ENCODE results near the gene RALGAPA2.
"Not testable (repeated sequence)": the region's sequence is repeated elsewhere in the genome, so short reads cannot be mapped to it uniquely, and the experiment has no call there.

RALGAPA2 gene

GRCh38 chr20:20549267-20549612 is 163.2 kb downstream of the RALGAPA2 start:
- no peaks in the 10 kb centered on the region for H3K9me3 Mint-ChIP-seq
- peaks cover 50% of the 10 kb centered on the region for H3K4me1 Mint-ChIP-seq
- no peak for DNase-seq
- H3K4me3 Mint-ChIP-seq, result no peak overlapping the region
- peak overlapping the region; percentile 72 for H3K27ac Mint-ChIP-seq
- peaks cover 21% of the 10 kb centered on the region for H3K36me3 Mint-ChIP-seq (ENCODE audit: low read depth)
- peak; percentile 30 for ATAC-seq
- no peaks in the 10 kb centered on the region for H3K27me3 Mint-ChIP-seq

GRCh38 chr20:20548527-20549266 is 163.7 kb downstream of the RALGAPA2 start:
- H3K4me1 Mint-ChIP-seq, result peaks cover 50% of the 10 kb centered on the region
- H3K4me3 Mint-ChIP-seq, result no peak overlapping the region
- H3K27me3 Mint-ChIP-seq, result no peaks in the 10 kb centered on the region
- DNase-seq, result no peak
- peaks cover 26% of the 10 kb centered on the region for H3K36me3 Mint-ChIP-seq (ENCODE audit: low read depth)
- ATAC-seq, result no peak
- no peaks in the 10 kb centered on the region for H3K9me3 Mint-ChIP-seq
- H3K27ac Mint-ChIP-seq, result no peak overlapping the region

GRCh38 chr20:20547876-20548266 is 164.6 kb downstream of the RALGAPA2 start:
- no peak overlapping the region for H3K27ac Mint-ChIP-seq
- no peak for DNase-seq

GRCh38 chr20:20547221-20547875 is 165.1 kb downstream of the RALGAPA2 start:
- peaks cover 30% of the 10 kb centered on the region for H3K36me3 Mint-ChIP-seq (ENCODE audit: low read depth)
- H3K9me3 Mint-ChIP-seq, result no peaks in the 10 kb centered on the region
- H3K4me1 Mint-ChIP-seq, result peaks cover 50% of the 10 kb centered on the region
- no peaks in the 10 kb centered on the region for H3K27me3 Mint-ChIP-seq
- ATAC-seq (peak; percentile 51), DNase-seq (no peak)
- H3K4me3 Mint-ChIP-seq, result no peak overlapping the region
- peak overlapping the region; percentile 6 for H3K27ac Mint-ChIP-seq

More at GRCh38 chr20:20547876-20548266, 164.6 kb downstream of the RALGAPA2 start:
- Mint-ChIP-seq H3K27me3 (no peaks in the 10 kb centered on the region), H3K9me3 (no peaks in the 10 kb centered on the region), H3K36me3 (ENCODE audit: low read depth) (peaks cover 30% of the 10 kb centered on the region), H3K4me3 (no peak overlapping the region), H3K4me1 (peaks cover 50% of the 10 kb centered on the region)
- no peak for ATAC-seq

- Mint-ChIP-seq H3K36me3 (ENCODE audit: low read depth) (peaks cover 30% of the 10 kb centered on the region), H3K4me3 (no peak overlapping the region), H3K9me3 (no peaks in the 10 kb centered on the region), H3K27ac (peak overlapping the region; percentile 71), H3K4me1 (peaks cover 49% of the 10 kb centered on the region), H3K27me3 (no peaks in the 10 kb centered on the region)
- peak; percentile 66 for ATAC-seq
- DNase-seq, result no peak
Measured at GRCh38 chr20:20546402-20546801, 166.0 kb downstream of the RALGAPA2 start.

- not testable (repeated sequence) for H3K27ac Mint-ChIP-seq, H3K27me3 Mint-ChIP-seq, H3K9me3 Mint-ChIP-seq, H3K4me3 Mint-ChIP-seq, ATAC-seq, DNase-seq
- Mint-ChIP-seq H3K4me1 (peaks cover 26% of the 10 kb centered on the region), H3K36me3 (ENCODE audit: low read depth) (peaks cover 33% of the 10 kb centered on the region)
Measured at GRCh38 chr20:20543348-20543747, 169.1 kb downstream of the RALGAPA2 start.

- H3K27me3 Mint-ChIP-seq, result no peaks in the 10 kb centered on the region
- H3K4me3 Mint-ChIP-seq, result no peak overlapping the region
- H3K4me1 Mint-ChIP-seq, result no peaks in the 10 kb centered on the region
- DNase-seq (no peak), ATAC-seq (no peak)
- H3K36me3 Mint-ChIP-seq (ENCODE audit: low read depth), result peaks cover 10% of the 10 kb centered on the region
- no peaks in the 10 kb centered on the region for H3K9me3 Mint-ChIP-seq
- no peak overlapping the region for H3K27ac Mint-ChIP-seq
Measured at GRCh38 chr20:20536240-20536933, 176.1 kb downstream of the RALGAPA2 start.

GRCh38 chr20:20535051-20535450 is 177.4 kb downstream of the RALGAPA2 start:
- H3K27ac Mint-ChIP-seq, result no peak overlapping the region
- H3K4me3 Mint-ChIP-seq, result no peak overlapping the region
- peaks cover 11% of the 10 kb centered on the region for H3K36me3 Mint-ChIP-seq (ENCODE audit: low read depth)

GRCh38 chr20:20531283-20531682 is 181.2 kb downstream of the RALGAPA2 start:
- Mint-ChIP-seq H3K27me3 (no peaks in the 10 kb centered on the region), H3K4me1 (peaks cover 19% of the 10 kb centered on the region), H3K4me3 (no peak overlapping the region), H3K36me3 (ENCODE audit: low read depth) (peaks cover 16% of the 10 kb centered on the region), H3K27ac (no peak overlapping the region), H3K9me3 (no peaks in the 10 kb centered on the region)
- DNase-seq (no peak), ATAC-seq (no peak)

More at GRCh38 chr20:20535051-20535450, 177.4 kb downstream of the RALGAPA2 start:
- no peak for ATAC-seq
- no peak for DNase-seq
- Mint-ChIP-seq H3K27me3 (no peaks in the 10 kb centered on the region), H3K9me3 (no peaks in the 10 kb centered on the region), H3K4me1 (peaks cover 4% of the 10 kb centered on the region)

GRCh38 chr20:20530428-20531151 is 181.9 kb downstream of the RALGAPA2 start:
- Mint-ChIP-seq H3K4me1 (peaks cover 19% of the 10 kb centered on the region), H3K4me3 (no peak overlapping the region), H3K36me3 (ENCODE audit: low read depth) (peaks cover 18% of the 10 kb centered on the region), H3K27me3 (no peaks in the 10 kb centered on the region), H3K9me3 (no peaks in the 10 kb centered on the region), H3K27ac (peak overlapping the region; percentile 47)
- no peak for DNase-seq
- no peak for ATAC-seq

GRCh38 chr20:20529597-20529996 is 182.8 kb downstream of the RALGAPA2 start:
- peak; percentile 53 for ATAC-seq
- H3K27ac Mint-ChIP-seq, result peak overlapping the region; percentile 47
- H3K9me3 Mint-ChIP-seq, result no peaks in the 10 kb centered on the region
- peaks cover 14% of the 10 kb centered on the region for H3K36me3 Mint-ChIP-seq (ENCODE audit: low read depth)
- no peak overlapping the region for H3K4me3 Mint-ChIP-seq
- no peak for DNase-seq
- H3K27me3 Mint-ChIP-seq, result no peaks in the 10 kb centered on the region
- peaks cover 23% of the 10 kb centered on the region for H3K4me1 Mint-ChIP-seq

GRCh38 chr20:20528861-20529260 is 183.6 kb downstream of the RALGAPA2 start:
- peaks cover 17% of the 10 kb centered on the region for H3K36me3 Mint-ChIP-seq (ENCODE audit: low read depth)

GRCh38 chr20:20527661-20528060 is 184.8 kb downstream of the RALGAPA2 start:
- H3K36me3 Mint-ChIP-seq (ENCODE audit: low read depth), result peaks cover 17% of the 10 kb centered on the region
- H3K27me3 Mint-ChIP-seq, result no peaks in the 10 kb centered on the region
- no peak for DNase-seq
- peak overlapping the region; percentile 83 for H3K27ac Mint-ChIP-seq
- peaks cover 23% of the 10 kb centered on the region for H3K4me1 Mint-ChIP-seq
- H3K9me3 Mint-ChIP-seq, result no peaks in the 10 kb centered on the region
- H3K4me3 Mint-ChIP-seq, result peak overlapping the region; percentile 8
- peak; percentile 16 for ATAC-seq

More at GRCh38 chr20:20528861-20529260, 183.6 kb downstream of the RALGAPA2 start:
- Mint-ChIP-seq H3K9me3 (no peaks in the 10 kb centered on the region), H3K4me1 (peaks cover 23% of the 10 kb centered on the region), H3K4me3 (no peak overlapping the region), H3K27ac (no peak overlapping the region), H3K27me3 (no peaks in the 10 kb centered on the region)
- ATAC-seq (no peak), DNase-seq (no peak)

GRCh38 chr20:20525756-20526155 is 186.7 kb downstream of the RALGAPA2 start:
- Mint-ChIP-seq H3K4me1 (peaks cover 23% of the 10 kb centered on the region), H3K4me3 (no peak overlapping the region), H3K36me3 (ENCODE audit: low read depth) (peaks cover 19% of the 10 kb centered on the region), H3K9me3 (no peaks in the 10 kb centered on the region), H3K27me3 (no peaks in the 10 kb centered on the region), H3K27ac (peak overlapping the region; percentile 50)
- DNase-seq, result no peak
- no peak for ATAC-seq
